HepG2 (cell line): ENCODE data around the gene CDCA4. TPM values are rescaled to one million over a fixed set of nuclear protein-coding genes. Genes with fewer than 3 reads are reported as not detected.

Source experiments
- ATAC-seq: fragments of 200-7000 bp; cut with Tn5 transposase; 3 replicates; pipeline ENCODE4 v1.9.1; 2020; ENCODE audit warnings: mild to moderate bottlenecking, moderate library complexity
- BruUV-seq: library from RNA; stranded (reverse); fragments of 400-500 nt; replicated peaks from 2 replicates; lab custom pipeline; 2021; lab: Mats Ljungman, UMichigan
- CTCF ChIA-PET: fragments of 300-600 bp; formaldehyde crosslinking; extraction: SDS; loops from one replicate; lab custom pipeline; 2021; ENCODE audit warnings: low total read pairs, inconsistent platforms, low intra/inter-chr PET ratio; lab: Yijun Ruan, JAX
- POLR2A ChIA-PET: fragments of 350-600 bp; sonication (Branson Sonifier 250); formaldehyde crosslinking; loops from one replicate; lab custom pipeline; 2020; ENCODE audit warnings: antibody characterized with exemption, inconsistent platforms; lab: Yijun Ruan, JAX
- DNase-seq: peaks from one replicate; pipeline ENCODE4 v3.0.0-alpha.2; 2015; ENCODE audit warnings: low spot score
- FAIRE-seq: peaks from 3 replicates; lab custom pipeline; 2011; peaks lifted over from hg19 to GRCh38; lab: Jason Lieb, UNC
- H2AFZ ChIP-seq: one replicate; pipeline ENCODE4 v1.6.1; 2011; ENCODE audit warnings: low read length, inconsistent platforms
- H3K27ac ChIP-seq: fragments of 300-600 bp; 3 replicates; pipeline ENCODE4 v1.8.0; 2011; ENCODE audit warnings: mixed run types, mild to moderate bottlenecking, mixed read lengths, low read length, inconsistent platforms; ENCODE audit not compliant: insufficient read depth; ENCODE audit errors: extremely low read length
- H3K27me3 ChIP-seq, 2 experiments: fragments of 200-600 bp in 1 of 2; 2 replicates in 1 of 2; 3 replicates in 1 of 2; pipeline versions ENCODE4 v1.6.0 to v1.8.0; 2011; ENCODE audit warnings: low read length in 2 of 2, mild to moderate bottlenecking in 2 of 2, moderate library complexity in 2 of 2, inconsistent platforms in 1 of 2; ENCODE audit not compliant: insufficient read depth in 2 of 2, control insufficient read depth in 1 of 2
- H3K36me3 ChIP-seq, 2 experiments: fragments of 200-600 bp in 1 of 2; replicated peaks in 1 of 2; 2 replicates in 1 of 2; 3 replicates in 1 of 2; pipeline versions ENCODE4 v1.5.1 to v1.8.0; 2011; ENCODE audit warnings: low read length in 2 of 2, inconsistent platforms in 1 of 2; ENCODE audit not compliant: insufficient read depth in 2 of 2, control insufficient read depth in 1 of 2
- H3K4me1 ChIP-seq: 2 replicates; pipeline ENCODE4 v1.5.1; 2012; ENCODE audit warnings: low read length, inconsistent platforms; ENCODE audit not compliant: insufficient read depth
- H3K4me2 ChIP-seq: 2 replicates; pipeline ENCODE4 v1.6.0; 2011; ENCODE audit warnings: low read depth, low read length, inconsistent platforms
- H3K4me3 ChIP-seq, 3 experiments: fragments of 200-600 bp in 1 of 3; sonication (generic), shearing (Covaris generic) in 1 of 3; replicated peaks in 1 of 3; 2 replicates each; pipeline ENCODE4 v1.5.1; 2011 to 2016; ENCODE audit warnings: low read length in 3 of 3, inconsistent platforms in 2 of 3, low read depth in 2 of 3, mild to moderate bottlenecking in 2 of 3, control low read depth in 1 of 3, mixed read lengths in 1 of 3; ENCODE audit not compliant: insufficient read depth in 1 of 3
- H3K79me2 ChIP-seq: one replicate; pipeline ENCODE4 v1.6.1; 2011; ENCODE audit warnings: low read length, inconsistent platforms; ENCODE audit not compliant: insufficient read depth
- H3K9ac ChIP-seq: 2 replicates; pipeline ENCODE4 v1.6.0; 2011; ENCODE audit warnings: mild to moderate bottlenecking, low read depth, low read length, inconsistent platforms; ENCODE audit not compliant: insufficient read depth
- H3K9me3 ChIP-seq: 2 replicates; pipeline ENCODE4 v1.5.1; 2012; ENCODE audit warnings: mild to moderate bottlenecking, low read length
- H4K20me1 ChIP-seq: 2 replicates; pipeline ENCODE4 v1.6.0; 2011; ENCODE audit warnings: inconsistent platforms, mild to moderate bottlenecking, low read length, moderate library complexity; ENCODE audit not compliant: insufficient read depth
- BRD4 ChIP-seq: sonication (generic); formaldehyde crosslinking; IDR thresholded peaks from 2 replicates; pipeline ENCODE4 v1.4.0; 2020; ENCODE audit warnings: missing genetic modification reagents
- ETV6 ChIP-seq: sonication (generic); formaldehyde crosslinking; conservative IDR thresholded peaks from 2 replicates; pipeline ENCODE4 v1.4.0; 2020; ENCODE audit warnings: missing genetic modification reagents
- KDM6A ChIP-seq: IDR thresholded peaks from 2 replicates; pipeline ENCODE4 v1.6.1; 2016; ENCODE audit warnings: low read depth
- MAFG ChIP-seq: sonication (generic); formaldehyde crosslinking; IDR thresholded peaks from 2 replicates; pipeline ENCODE4 v1.5.1; 2020; ENCODE audit warnings: mild to moderate bottlenecking, missing genetic modification reagents
- NCOA1 ChIP-seq: sonication (generic); formaldehyde crosslinking; IDR thresholded peaks from 2 replicates; pipeline ENCODE4 v1.9.0; 2021; ENCODE audit warnings: missing genetic modification reagents
- NFIB ChIP-seq: sonication (generic); formaldehyde crosslinking; IDR thresholded peaks from 2 replicates; pipeline ENCODE4 v1.9.0; 2021; ENCODE audit warnings: missing genetic modification reagents, mild to moderate bottlenecking, borderline replicate concordance
- PHB2 ChIP-seq: fragments of 450-650 bp; IDR thresholded peaks from 2 replicates; pipeline ENCODE4 v1.6.1; 2018; ENCODE audit not compliant: partially characterized antibody
- SMAD1 ChIP-seq: sonication (generic); formaldehyde crosslinking; IDR thresholded peaks from 2 replicates; pipeline ENCODE4 v1.4.0; 2020; ENCODE audit warnings: missing genetic modification reagents, low read depth, mild to moderate bottlenecking, borderline replicate concordance
- STAT5B ChIP-seq: sonication (generic); formaldehyde crosslinking; IDR thresholded peaks from 2 replicates; pipeline ENCODE4 v1.4.0; 2020; ENCODE audit warnings: missing genetic modification reagents
- TFDP1 ChIP-seq: IDR thresholded peaks from 2 replicates; pipeline ENCODE4 v1.6.1; 2016; ENCODE audit warnings: missing compliant biosample characterization, missing genetic modification reagents, borderline replicate concordance
- ZBTB38 ChIP-seq: sonication (generic); formaldehyde crosslinking; IDR thresholded peaks from 2 replicates; pipeline ENCODE4 v1.5.1; 2020; ENCODE audit warnings: mild to moderate bottlenecking, missing genetic modification reagents
- ZNF841 ChIP-seq: sonication (generic); formaldehyde crosslinking; IDR thresholded peaks from 2 replicates; pipeline ENCODE4 v1.8.1; 2023; ENCODE audit warnings: missing genetic modification reagents, borderline replicate concordance
- WGBS: methylation state at CpG from one replicate; pipeline ENCODE4 v1.1.6; 2017; ENCODE audit warnings: low lambda C conversion rate; 5-methylcytosine and 5-hydroxymethylcytosine counted together
- in situ Hi-C: cut with HindIII; loops from 2 replicates; pipeline ENCODE4 v1.10.0; 2017; ENCODE audit warnings: low pct_unique_long_range_greater_than_20kb; ENCODE audit not compliant: extremely low pct_ligation_motif_present
- intact Hi-C: fragments of 100-400 bp; cut with micrococcal nuclease; formaldehyde crosslinking; loops from one replicate; pipeline ENCODE4 v1.10.0; 2022; ENCODE audit not compliant: unreplicated experiment
- polyA plus RNA-seq, 8 experiments: library from polyadenylated mRNA; depleted of rRNA in 3 of 8; stranded (reverse) in 7 of 8; unstranded in 1 of 8; fragments of >200 nt; fragmentation: Illumina TruSeq in 4 of 8; extraction: Trizol in 4 of 8; gene quantifications; 2 replicates each; pipeline versions ENCODE4 v1.2.1 to v1.2.3, GENCODE V29; 2011 to 2016; ENCODE audit warnings: low read depth in 4 of 8, missing spikeins in 1 of 8, mixed read lengths in 1 of 8; ENCODE audit not compliant: insufficient read depth in 1 of 8
- total RNA-seq, 5 experiments: library from RNA; depleted of rRNA; stranded (reverse); fragments of >200 nt; fragmentation: Illumina TruSeq; extraction: Trizol; gene quantifications; 2 replicates each; pipeline ENCODE4 v1.2.3, GENCODE V29; 2016; ENCODE audit warnings: low read depth in 1 of 5
- TF ChIP-seq, protein P1 (sequence below): sonication (generic); formaldehyde crosslinking; IDR thresholded peaks from 2 replicates; pipeline ENCODE4 v1.5.1; 2020; ENCODE audit warnings: missing genetic modification reagents, mild to moderate bottlenecking, borderline replicate concordance
- TF ChIP-seq, protein P2 (sequence below): sonication (generic); formaldehyde crosslinking; IDR thresholded peaks from 2 replicates; pipeline ENCODE4 v1.9.0; 2022; ENCODE audit warnings: missing genetic modification reagents, mild to moderate bottlenecking, borderline replicate concordance
- TF ChIP-seq, protein P3 (sequence below): sonication (generic); formaldehyde crosslinking; IDR thresholded peaks from 2 replicates; pipeline ENCODE4 v1.4.0; 2020; ENCODE audit warnings: mild to moderate bottlenecking, missing genetic modification reagents

CDCA4 gene
- total and polyA plus RNA-seq, 2 of the 13 experiments (the other 11 are each of a cell fraction or from before 2014, with no cell fraction given) = 19.7 to 43.1 TPM

DNA sequence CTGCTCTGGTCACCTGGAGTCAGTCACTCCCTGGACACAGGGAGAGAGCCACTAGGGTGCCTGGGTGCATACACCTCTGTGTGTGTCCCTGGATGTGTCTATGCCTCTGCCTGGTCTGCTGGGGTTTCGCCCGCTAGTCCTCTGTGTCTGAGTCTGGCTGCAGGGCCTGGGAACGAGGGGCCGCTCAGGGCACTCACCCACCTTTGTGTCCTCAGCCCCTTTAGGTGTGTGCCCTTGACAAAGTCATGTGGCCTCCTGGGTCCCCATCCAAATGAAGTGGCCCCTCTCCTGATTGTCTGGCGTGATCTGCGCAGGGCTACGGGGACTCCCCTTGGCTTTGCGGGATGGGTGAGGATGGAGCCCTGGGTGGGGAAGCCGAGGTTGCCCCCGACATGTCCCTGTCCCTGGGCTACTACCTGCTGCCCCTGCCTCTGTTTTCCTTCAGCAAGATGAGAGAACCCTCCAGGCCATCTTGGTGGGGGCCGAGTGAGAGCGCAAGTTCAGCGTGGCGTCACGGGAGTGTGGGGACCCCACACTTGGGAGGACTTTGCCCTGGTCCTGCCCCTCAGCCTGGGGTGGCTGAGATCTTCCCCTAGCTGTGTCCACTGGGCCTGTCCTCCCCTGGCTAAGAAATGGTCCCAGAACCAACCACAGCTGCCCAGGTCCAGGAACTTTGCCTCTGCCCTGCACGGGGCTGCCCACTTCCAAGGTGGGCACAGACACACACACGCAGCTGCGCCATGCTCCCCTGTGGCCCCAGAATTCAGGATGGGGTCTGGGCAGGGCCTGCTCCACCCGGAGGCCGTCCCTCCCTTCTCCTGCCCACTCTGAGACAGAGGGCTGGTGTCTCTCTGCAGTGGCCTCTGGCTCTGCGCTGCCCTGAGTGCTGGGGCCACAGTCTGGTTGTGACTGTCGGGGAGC lies 40.0 kb downstream of the CDCA4 start:
- H2AFZ ChIP-seq = no peak overlapping the region
- H3K36me3 ChIP-seq = no peaks in the 10 kb centered on the region
- no peak for FAIRE-seq
- ATAC-seq = no peak
- BruUV-seq = no TSS peak
- no peaks in the 10 kb centered on the region for H4K20me1 ChIP-seq
- TF ChIP-seq, protein P1, sequence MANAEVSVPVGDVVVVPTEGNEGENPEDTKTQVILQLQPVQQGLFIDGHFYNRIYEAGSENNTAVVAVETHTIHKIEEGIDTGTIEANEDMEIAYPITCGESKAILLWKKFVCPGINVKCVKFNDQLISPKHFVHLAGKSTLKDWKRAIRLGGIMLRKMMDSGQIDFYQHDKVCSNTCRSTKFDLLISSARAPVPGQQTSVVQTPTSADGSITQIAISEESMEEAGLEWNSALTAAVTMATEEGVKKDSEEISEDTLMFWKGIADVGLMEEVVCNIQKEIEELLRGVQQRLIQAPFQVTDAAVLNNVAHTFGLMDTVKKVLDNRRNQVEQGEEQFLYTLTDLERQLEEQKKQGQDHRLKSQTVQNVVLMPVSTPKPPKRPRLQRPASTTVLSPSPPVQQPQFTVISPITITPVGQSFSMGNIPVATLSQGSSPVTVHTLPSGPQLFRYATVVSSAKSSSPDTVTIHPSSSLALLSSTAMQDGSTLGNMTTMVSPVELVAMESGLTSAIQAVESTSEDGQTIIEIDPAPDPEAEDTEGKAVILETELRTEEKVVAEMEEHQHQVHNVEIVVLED (CRISPR knock-in tag) = no peak
- TF ChIP-seq BRD4 (CRISPR knock-in tag) = no peak
- no peak for TF ChIP-seq STAT5B
- TF ChIP-seq, protein P2, sequence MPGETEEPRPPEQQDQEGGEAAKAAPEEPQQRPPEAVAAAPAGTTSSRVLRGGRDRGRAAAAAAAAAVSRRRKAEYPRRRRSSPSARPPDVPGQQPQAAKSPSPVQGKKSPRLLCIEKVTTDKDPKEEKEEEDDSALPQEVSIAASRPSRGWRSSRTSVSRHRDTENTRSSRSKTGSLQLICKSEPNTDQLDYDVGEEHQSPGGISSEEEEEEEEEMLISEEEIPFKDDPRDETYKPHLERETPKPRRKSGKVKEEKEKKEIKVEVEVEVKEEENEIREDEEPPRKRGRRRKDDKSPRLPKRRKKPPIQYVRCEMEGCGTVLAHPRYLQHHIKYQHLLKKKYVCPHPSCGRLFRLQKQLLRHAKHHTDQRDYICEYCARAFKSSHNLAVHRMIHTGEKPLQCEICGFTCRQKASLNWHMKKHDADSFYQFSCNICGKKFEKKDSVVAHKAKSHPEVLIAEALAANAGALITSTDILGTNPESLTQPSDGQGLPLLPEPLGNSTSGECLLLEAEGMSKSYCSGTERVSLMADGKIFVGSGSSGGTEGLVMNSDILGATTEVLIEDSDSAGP (CRISPR knock-in tag) = no peak
- no peak for TF ChIP-seq KDM6A (CRISPR knock-in tag)
- TF ChIP-seq TFDP1 (CRISPR knock-in tag) = no peak
- TF ChIP-seq, protein P3, sequence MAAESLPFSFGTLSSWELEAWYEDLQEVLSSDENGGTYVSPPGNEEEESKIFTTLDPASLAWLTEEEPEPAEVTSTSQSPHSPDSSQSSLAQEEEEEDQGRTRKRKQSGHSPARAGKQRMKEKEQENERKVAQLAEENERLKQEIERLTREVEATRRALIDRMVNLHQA (CRISPR knock-in tag) = no peak
- no peak for TF ChIP-seq NCOA1
- no peak for TF ChIP-seq PHB2
- no peak for TF ChIP-seq ZBTB38 (CRISPR knock-in tag)
- no peak for TF ChIP-seq ETV6
- no peak for TF ChIP-seq ZNF841 (CRISPR knock-in tag)
- TF ChIP-seq SMAD1 = no peak
- no peak for TF ChIP-seq MAFG (CRISPR knock-in tag)
- no peak for TF ChIP-seq NFIB
- no peaks in the 10 kb centered on the region for H3K9me3 ChIP-seq
- 57% methylated on average over 19 of the region's 22 CpGs for WGBS
- no peak for DNase-seq
- peaks cover 18 to 77% of the 10 kb centered on the region in 2 experiments; a peak in 4 of 5 replicates for H3K27me3 ChIP-seq
- no peak overlapping the region for H3K4me3 ChIP-seq
- no peak overlapping the region for H3K9ac ChIP-seq
- ChIA-PET POLR2A (interaction anchor here (0.6 kb wide), 1 partner anchor 40 kb away, joined by 3 read pairs; the partner anchor contains the start of gene CDCA4), CTCF (interaction anchor here (6.7 kb wide), 1 partner anchor 64 kb away, joined by 146 read pairs; no protein-coding TSS in a partner anchor)
- intact Hi-C loops (no loop called here), in situ Hi-C loops (no loop called here)
- no peaks in the 10 kb centered on the region for H3K79me2 ChIP-seq
- peaks cover 62% of the 10 kb centered on the region for H3K4me1 ChIP-seq
- no peak overlapping the region for H3K27ac ChIP-seq
- H3K4me2 ChIP-seq = 0 out of 2 replicates have a peak overlapping the region, but pooled peaks have one; percentile 36
